ENCODE results near the gene CELF5.

DNA sequence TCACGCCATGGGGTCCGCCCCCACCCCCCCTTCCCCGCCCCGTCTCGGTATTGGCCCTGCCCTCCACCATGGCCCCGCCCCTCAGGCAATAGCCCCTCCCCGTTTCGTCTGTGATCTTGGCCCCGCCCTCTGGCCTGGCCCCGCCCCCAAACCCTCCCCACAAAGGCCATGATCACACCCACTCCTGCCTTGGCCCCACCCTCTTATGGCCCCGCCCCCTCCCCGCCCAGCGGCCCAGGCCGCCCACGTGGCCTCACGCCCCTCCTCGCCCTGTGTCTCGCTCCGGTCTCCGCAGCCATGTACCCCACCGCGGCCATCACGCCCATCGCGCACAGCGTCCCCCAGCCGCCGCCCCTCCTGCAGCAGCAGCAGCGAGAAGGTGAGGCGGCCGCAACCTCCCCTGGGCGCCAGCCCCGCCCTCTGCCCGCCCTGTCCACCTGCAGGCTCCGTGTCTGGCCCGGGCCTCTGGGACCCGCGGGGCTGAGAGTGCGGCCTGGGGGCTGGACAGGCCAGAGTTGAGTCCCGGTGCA is 61.3 kb downstream of the CELF5 start:
- TF ChIP-seq, protein P1, sequence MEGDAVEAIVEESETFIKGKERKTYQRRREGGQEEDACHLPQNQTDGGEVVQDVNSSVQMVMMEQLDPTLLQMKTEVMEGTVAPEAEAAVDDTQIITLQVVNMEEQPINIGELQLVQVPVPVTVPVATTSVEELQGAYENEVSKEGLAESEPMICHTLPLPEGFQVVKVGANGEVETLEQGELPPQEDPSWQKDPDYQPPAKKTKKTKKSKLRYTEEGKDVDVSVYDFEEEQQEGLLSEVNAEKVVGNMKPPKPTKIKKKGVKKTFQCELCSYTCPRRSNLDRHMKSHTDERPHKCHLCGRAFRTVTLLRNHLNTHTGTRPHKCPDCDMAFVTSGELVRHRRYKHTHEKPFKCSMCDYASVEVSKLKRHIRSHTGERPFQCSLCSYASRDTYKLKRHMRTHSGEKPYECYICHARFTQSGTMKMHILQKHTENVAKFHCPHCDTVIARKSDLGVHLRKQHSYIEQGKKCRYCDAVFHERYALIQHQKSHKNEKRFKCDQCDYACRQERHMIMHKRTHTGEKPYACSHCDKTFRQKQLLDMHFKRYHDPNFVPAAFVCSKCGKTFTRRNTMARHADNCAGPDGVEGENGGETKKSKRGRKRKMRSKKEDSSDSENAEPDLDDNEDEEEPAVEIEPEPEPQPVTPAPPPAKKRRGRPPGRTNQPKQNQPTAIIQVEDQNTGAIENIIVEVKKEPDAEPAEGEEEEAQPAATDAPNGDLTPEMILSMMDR (conservative IDR thresholded peaks at IDR 0.05; ENCODE audit: low read length) = no peak
- TF ChIP-seq EZH2phosphoT487 (IDR thresholded peaks at IDR 0.05; ENCODE audit: borderline replicate concordance, low read depth, low read length) = no peak

Measured in OCI-LY7 (cell line).